ENCODE results near the gene FSTL5.

Gene FSTL5

DNA sequence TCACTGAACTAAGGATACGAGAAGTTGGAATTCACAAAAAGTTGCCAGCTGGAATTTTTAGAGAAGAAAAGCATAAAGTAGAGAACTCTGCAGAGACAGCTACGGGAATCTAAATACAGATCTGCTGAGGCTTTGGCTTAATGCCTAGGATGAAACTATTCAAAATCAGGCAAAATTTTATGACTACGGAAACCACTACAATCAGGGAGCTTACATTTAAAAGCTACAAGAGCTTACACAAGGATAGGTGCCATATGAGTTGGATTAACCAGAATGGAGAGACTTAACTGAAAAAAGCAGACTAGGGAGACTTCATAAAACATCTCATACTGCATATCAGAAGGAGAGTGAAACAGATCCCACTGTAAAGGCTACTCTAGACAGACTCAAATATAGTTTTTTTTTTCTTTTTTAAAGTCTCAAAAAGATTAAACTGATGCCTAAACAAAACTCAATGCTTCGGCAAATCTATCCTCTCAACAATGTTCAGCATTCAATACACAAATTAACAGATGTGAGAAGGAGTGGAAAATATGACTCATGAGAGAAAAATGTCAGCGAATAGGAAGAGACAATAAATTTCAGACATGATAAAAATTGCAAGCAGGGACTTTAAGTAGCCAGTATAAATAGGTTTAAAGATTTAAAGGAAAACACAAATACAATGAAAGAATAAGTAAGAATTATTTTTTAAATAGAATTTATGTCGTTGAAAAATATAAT, 586.1 kb downstream of the FSTL5 start:
- no peak for DNase-seq

DNA sequence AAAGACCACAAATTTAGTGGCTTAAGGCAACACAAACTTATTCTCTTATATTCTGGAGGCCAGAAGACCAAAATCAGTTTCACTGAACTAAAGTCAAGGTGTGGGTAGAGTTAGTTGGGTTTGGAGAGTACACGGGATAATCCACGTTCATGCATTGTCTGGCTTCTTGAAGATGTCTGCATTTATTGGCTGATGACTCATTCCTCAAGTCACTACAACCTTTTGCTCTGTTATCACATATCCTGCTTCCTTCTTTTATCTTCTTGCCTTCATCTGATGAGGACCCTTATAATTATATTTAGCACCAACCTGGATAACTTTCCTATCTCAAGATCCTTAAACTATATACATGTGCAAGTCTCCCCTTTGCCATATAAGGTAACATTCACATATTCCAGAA, 590.0 kb downstream of the FSTL5 start:
- DNase-seq: no peak

DNA sequence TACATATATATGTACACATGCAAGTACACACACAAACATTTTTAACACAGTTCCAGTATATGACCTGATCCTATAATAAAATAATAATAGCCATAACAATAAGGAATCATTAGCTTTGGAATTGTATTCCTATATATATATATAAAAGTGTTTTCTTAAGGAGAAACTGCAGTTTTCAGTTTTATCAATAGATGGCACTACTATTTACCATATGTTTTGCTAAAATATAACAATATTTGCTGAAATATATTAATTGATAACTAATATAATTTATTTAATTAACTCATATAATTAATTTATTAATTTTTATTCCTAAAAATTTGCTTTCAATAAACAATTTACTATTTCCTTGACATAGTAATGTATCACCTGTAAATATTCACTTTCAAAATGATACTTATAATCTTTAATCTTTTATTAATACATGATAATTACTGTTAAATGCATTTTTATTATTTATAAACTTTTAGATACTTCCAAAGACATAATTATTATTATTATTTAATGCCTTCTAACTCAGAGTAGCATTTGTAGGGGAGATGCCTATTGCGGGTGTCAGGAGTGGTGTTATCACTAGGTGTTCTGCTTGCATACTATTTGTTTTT, 599.5 kb downstream of the FSTL5 start:
- DNase-seq: no peak

DNA sequence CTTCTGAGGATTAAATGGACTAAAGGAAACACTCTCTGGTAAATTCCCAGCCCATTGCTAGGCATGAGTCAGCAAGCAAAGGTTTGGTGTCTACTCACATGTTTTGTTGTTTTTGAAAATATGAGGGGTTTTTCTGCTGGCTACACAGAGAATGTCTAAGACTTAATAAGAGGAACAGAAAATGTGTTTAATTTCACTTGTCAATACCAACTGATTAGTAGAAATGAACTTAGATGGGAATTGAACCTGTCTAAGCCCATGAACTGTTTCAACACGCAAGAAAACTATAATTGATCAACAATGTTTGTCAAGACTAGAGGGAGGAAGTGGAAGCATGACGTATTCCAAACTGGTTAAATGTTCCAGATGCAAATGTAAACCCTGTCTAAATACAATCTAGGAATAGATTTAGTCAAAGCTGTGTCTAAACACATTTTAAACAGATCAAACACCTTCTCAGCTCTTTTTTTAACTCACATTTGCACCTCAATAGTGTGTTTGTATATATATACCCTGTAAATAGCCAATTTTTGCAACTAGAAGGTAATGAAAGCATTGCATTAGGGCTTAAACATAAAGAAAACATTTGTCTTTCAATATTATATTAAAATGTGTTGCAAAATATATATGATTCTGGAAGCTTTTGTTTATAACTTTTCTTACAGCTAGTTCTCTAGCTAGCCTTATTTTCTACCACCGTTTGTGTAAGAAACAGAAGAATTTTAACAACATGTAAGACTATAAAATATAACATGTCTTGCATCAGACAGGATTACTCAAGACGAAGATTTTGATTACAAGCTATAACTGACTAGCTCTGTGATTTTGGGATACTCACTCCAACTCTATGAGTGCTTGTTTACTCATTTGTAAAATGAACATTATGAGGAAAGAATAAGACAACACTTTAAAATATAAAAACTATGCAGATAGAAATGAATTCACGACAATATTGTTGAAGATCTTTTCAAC, 607.8 kb downstream of the FSTL5 start:
- DNase-seq: no peak

DNA sequence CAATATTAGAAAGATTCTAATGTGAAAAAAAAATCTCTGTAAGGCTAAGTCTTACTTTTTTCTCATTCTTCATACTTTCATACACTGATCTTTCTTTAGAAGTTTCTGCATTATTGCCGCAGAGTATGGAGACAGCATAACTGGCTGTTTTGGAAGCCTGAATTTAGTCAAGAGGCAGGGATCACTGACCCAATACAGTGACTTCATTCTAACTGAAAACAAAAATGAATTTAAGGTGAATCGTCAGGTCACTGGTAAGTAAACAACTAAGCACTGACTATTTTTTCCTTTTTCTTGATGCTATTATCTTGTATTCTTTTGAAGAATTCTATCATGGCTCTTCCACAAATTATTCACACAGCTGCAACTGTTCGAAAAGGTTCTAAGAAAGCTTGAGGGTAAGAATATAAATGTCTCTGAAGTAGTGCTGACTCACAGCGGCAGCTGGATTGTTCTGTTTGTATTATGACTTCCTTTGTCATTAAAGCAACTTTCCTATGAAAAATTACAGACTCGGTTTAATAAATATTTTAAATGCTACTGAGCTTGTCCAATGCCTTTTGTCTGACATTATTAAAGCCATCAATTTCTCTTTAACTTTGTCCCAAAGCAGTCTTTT, 609.3 kb downstream of the FSTL5 start:
- no peak for DNase-seq

DNA sequence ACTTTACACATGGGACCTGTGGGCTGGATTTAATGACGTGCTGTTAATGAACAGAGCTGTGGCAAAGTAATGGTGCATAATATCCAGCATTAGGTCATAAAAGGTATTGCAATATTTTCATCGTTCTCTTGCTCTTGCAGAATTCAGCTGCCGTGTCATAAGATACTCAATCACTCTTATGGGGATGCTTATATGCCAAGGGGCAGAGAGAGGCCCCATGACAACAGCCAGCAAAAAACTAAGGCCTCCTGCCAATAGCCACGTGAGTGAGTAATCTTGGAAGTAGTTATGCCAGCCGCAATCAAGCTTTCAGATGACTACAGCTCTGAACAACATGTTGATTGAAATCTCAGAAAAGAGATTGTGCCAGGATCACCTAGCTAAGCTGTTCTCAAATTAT, 616.9 kb downstream of the FSTL5 start:
- DNase-seq: no peak

DNA sequence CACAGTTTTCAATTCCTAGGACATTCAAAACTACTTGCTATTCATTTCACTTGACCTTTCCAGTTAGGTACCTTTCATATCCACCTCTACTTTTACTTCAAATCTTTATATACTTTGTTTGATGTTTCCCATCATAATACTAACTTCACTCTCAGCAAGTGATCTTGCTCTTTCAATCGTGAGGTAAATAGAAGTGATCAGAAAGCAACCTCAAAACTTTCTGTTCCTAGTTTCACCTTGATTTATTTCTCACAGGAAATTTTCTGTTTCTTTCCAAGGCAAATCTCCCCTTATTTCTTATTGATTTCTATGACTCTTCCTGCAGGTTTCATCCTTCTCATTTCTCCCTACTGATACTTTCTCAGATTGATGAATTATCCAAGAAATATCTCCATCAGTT, 623.5 kb downstream of the FSTL5 start:
- no peak for DNase-seq

DNA sequence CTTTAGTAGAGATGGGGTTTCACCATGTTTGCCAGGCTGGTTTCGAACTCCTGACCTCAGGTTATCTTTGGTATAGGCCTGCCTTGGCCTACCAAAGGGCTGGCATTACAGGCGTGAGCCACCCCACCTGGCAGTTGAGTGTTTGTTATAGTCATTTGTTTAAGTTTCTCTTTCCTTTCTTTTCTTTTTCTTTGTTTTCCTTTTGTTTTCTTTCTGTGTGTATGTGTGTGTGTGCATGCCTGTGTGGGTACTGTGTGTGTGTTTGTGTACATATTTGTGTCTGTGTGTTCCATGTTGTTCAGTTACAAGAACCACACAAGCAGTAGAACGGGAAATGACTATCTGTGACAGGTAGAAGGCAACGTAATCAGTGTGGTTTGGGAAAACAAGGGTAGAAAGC, 624.9 kb downstream of the FSTL5 start:
- DNase-seq: no peak

DNA sequence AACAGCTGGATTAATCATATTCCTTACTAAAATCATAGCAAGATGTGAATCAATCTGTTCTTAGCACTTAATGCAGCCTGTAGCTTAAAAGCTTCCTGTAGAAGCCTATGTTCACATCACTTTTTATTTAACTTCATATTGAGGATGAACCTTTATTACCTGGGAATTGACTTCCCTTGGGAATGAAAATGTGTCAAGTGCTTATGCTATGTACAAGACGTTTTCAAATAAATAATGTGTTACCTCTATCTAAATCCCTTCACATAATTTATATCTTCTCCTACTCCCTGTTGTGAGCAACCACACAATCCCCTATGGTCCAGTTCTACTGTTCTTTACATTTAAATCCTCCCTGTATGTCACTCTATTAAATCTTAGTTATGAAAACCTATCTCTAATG, 633.1 kb downstream of the FSTL5 start:
- no peak for DNase-seq

DNA sequence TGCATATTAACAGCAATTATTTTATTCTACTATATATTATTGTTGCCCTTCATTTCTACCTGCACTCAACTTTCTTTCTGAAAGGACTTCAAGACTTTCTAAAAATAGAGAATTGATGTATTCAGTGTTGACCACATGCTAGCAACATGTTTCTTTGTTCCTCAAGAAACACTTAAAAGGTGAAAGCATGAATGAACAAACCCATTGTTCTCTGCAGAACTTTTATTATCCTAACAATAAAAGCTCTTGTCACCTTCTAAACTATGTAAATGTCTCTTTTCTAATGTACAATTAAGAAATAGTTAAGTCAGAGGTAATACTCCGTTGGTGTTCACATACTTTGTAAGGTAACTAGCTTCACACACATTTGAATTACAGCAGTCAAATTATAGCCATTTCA, 638.7 kb downstream of the FSTL5 start:
- no peak for DNase-seq

DNA sequence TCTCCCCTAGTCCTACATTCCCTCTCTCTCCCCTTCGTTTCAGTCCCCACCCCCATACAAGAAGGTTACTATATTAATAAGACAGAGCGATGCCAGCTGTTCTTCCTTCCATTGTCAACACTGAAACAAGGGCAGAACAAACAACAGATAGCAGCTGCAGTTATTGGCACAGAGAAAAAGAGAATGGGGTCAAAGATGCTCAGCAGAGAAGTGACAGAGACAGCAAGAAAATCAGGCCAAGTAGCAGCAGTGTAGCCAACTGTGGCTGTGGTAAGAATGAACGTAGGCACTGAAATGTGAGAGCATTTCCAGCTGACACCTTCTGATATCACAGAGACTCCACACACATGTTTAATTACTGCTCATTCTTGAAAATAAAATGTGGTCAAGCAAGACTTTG, 641.8 kb downstream of the FSTL5 start:
- peak in 1 of 2 experiments; percentile 31 for DNase-seq

DNA sequence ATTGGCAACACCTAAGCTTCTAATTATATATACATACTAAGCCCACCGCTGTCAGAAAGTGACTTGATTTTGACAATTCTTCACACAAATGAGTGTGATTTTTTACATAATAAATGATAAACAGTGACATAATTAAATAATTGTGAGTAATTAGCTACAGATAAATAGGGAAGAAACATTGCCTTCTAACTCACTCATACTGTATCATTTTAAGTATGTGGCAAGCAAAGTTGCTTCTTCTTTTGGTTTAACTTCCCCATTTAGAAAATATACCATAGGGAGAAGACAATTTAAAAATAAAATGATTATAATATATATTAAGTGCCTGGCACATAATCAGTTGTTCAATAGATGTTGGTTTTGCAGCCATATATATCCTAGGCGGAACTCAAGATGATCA, 644.2 kb downstream of the FSTL5 start:
- DNase-seq: no peak

DNA sequence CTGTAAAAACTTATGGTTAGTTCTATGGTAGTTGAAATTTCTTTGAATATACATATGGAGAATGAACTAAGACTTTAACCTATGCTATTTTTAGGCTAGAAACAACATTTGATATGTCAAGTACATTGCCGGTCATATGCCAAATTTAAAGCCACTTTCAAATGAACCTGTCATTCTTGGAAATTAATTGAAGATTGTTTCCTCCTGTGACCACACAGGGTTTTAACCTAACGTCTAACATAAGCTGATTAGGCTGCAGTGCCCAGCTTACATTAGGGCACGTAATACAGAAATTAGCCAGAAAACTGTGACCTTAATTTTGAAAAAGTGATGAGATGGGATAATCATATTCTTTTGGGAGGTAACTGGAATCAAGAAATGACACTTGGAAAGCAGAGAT, 645.9 kb downstream of the FSTL5 start:
- no peak for DNase-seq

DNA sequence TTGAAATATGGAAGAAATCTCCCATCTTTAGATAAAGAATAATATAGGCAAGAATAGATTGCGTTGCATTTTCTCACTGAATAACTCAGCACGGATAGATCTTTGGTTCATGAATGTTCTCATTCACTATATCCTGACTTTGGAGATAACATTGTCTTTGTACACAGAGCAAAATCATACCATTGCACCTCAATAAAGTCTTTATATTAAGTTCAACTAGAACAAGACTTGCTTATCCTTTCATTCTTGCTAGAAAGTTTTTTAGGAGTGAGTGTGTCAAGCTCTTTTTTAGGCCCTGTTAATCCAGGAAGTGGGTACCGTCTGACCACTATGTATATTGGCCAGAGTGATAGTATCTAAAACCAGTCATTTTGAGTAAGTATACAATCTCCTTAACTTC, 658.7 kb downstream of the FSTL5 start:
- no peak for DNase-seq

DNA sequence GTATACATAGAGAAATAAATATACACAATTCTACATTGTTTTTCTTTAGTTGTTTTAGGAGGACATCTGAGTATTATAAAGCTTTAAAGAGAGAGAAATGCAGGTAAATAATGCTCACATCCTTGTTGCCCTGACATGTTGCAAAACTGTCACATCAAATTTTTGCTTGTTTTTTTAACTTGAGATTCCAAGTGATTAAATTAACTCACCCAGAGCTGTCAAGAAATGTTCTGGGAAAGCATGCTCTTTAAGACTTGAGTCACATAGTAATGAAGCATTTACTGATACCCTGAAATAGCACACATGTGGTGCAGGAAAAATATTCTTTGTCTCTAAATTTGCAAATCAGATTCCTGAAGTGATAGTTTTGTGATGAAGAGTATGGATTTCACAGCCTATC, 665.6 kb downstream of the FSTL5 start:
- no peak for DNase-seq

DNA sequence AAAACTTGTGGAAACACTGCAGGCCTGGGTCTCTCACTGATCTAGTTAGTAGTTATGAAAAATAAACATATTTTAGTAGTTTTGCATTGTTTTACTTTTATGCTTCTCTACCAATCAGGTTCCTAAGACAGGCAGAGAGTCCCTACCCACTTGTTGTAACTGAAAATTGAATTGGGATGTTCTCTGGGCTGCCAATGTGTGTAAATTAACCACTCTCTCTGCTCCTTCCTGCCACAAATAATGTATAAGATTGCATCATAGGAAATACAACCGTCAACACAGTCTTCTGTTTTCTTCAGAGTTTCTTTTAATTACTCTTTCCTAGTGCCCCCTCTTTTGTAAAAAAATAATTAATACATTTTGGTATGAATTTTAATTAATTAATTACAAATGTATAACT, 677.3 kb downstream of the FSTL5 start:
- no peak for DNase-seq

DNA sequence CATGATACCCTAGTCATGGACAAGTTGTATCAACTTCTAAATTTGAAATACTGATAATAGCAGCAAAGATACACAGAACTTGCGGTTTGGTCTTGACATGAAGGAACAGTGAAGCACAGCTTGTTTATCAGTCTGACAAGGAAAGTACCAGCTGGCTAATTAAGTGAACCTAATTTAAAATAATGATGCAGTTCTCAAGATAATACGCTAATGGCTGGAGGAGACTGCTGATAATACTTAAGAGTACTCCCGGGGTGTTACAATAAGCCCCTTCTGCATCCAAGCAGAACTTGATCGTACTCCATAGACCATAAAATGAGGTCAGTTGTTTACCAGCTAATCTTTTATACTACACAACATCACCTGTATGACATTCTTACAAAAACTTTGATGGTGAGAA, 697.5 kb downstream of the FSTL5 start:
- DNase-seq: no peak

DNA sequence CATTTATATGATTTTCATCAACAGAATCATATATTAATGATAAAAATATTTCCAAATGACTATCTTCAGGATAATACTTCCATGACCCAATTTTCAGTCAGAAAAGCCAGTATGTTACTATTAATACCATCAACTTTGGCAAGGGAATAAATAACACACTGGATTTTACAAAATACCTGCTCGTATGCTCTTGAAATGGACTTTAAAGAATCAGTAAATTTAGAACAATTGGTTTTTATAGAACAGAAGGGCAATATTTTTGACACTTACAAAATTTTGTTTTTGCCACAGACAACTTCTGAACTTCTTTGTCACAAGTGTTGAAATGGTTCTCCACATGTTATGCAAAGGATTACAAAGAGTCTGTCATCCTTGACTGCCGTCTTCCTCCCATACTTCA, 700.4 kb downstream of the FSTL5 start:
- DNase-seq: peak in 1 of 2 experiments; percentile 32

DNA sequence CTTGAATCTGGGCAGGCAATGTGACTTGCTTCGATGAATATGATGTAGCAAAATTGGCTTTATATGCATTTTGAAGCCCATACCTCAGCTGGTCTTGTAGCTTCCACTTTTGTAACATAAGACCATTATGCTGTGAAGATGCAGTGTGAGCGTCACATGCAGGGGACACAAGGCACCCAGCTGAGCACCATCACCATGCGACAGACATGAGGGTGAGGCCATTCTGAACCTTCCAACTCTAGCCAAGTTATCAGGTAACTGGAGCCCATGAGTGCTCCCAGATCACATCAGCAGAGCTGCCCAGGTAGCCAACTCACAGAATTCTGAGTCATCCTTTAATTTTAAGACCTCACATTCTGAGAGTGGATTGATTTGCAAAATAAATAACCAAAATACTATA, 705.9 kb downstream of the FSTL5 start:
- no peak for DNase-seq

DNA sequence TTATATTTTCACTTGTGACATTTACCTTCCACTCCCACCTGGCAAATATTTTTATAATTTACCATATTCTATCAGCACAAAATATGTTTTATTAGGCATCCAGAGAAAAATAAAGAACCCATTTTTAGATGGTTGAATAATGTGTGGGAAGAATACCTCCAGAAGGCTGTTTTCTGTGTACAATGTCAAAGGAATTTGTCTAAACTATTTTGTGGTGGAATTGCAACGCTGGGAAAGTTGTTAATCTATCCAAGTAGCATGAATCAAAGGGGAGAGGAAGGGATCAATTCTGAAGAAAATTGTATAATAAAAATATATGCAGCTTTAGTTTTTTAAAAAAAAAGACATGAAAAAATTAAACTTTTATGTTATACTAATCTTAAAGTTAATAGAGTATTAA, 706.5 kb downstream of the FSTL5 start:
- no peak for DNase-seq

DNA sequence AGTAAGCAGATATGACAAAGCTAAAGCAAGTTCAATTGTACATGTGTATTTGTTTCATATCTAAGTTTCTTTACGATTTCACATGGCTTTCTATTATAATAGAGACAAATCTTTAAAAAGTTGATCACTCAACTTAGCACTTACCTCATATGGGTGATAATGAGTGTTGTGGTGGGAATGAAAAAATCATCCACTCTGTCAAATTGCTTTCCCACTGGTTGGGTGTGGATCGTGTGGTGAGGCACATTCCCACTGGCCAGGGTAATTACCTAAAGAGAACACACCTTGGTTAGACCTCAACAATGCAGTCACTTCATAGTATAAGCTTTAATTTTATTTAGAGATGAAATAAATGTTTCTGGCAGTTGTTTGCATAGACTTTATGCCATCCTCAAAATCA, 708.9 kb downstream of the FSTL5 start:
- DNase-seq: no peak

DNA sequence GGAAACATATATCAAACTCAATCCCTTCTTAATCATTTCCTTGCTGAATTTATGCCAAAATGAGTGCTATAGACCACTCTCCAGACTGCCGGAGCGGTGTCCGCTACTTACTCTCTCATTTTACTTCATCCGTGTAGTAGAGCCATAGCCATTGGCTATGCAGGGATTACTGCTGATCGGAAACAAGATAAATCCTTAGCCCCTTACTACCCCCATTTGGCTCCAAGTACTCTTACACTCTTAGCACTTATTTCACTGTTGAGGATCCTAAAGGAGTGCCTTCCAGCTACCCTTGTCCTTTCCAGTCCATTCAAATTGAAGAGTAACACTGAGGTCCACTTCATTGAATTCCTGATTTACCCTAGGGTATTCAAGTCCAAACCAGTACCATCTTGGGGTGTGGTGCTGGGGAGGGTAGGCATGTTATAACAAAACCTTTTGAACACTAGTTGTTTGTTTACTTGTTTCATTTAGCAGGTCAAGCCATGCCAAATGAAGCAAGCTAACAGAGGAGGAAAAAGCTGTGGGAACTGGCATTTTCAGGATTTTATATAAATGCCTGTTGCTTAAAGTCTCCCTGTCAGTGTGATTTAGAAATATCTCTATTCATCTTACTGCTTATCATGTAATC, 715.1 kb downstream of the FSTL5 start:
- no peak for DNase-seq

DNA sequence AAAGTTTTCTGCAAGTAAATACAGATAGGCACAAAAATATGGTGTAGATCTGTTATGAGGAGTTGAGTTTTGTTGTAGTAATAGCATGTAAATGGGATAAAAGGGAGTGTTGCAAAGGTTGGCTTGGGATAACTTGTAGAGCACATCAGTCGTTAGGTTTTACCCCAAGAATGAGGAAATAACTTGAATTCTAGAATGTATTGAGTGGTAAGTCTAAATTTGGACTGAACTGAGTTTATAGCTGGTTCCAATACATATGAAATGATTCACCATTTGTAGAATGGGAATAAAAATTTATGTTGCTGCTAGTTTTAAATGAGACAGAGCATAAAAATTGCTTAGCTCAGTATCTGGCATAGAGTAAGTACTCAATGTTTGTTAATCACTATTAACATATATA, 719.2 kb downstream of the FSTL5 start:
- DNase-seq: no peak

All from cerebellar nuclear complex (tissue), 1 donor.